HG03039 (cell line): Measurements from ENCODE around the gene HMGCL.
"Not testable (repeated sequence)": the region's sequence is repeated elsewhere in the genome, so short reads cannot be mapped to it uniquely, and the experiment has no call there.

Experiments used
- ATAC-seq: cut with Tn5 transposase; IDR thresholded peaks from one replicate; pipeline ENCODE4 v1.9.1; 2021; ENCODE audit warnings: mild to moderate bottlenecking, moderate library complexity; ENCODE audit not compliant: unreplicated experiment

HMGCL gene

DNA sequence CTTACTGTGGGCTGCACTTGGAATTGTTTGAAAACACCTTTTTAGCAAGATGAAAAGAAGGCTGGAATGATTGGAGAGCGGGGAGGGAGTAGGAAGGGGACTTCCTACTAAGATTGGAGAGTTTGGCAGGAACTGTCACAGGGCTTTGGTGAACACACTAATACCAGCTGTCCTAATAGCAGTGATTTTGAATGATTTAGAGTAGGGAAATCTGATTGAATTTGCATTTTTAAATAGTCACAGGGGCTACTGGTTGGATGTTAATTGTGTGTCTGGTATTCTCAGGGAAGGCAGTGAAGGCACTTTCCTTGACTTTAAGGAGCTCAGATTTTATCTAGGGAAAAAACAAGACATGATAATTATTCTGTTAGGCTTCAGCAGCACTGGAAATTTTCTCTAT lies 2.5 kb upstream of the HMGCL start:
- no peak for ATAC-seq

DNA sequence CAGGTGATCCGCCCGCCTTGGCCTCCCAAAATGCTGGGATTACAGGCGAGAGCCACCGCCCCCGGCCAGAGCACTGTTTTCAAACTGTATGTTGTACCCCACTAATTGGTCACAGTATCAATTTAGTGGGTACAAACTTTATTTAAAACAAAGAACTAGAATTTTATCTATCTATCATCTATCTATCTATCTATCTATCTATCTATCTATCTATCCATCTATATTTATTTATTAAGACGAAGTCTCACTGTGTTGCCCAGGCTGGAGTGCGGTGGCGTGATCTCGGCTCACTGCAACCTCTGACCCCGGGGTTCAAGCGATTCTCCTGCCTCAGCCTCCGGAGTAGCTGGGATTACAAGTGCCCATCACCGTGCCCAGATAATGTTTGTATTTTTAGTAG lies 1.4 kb upstream of the HMGCL start:
- not testable (repeated sequence) for ATAC-seq

DNA sequence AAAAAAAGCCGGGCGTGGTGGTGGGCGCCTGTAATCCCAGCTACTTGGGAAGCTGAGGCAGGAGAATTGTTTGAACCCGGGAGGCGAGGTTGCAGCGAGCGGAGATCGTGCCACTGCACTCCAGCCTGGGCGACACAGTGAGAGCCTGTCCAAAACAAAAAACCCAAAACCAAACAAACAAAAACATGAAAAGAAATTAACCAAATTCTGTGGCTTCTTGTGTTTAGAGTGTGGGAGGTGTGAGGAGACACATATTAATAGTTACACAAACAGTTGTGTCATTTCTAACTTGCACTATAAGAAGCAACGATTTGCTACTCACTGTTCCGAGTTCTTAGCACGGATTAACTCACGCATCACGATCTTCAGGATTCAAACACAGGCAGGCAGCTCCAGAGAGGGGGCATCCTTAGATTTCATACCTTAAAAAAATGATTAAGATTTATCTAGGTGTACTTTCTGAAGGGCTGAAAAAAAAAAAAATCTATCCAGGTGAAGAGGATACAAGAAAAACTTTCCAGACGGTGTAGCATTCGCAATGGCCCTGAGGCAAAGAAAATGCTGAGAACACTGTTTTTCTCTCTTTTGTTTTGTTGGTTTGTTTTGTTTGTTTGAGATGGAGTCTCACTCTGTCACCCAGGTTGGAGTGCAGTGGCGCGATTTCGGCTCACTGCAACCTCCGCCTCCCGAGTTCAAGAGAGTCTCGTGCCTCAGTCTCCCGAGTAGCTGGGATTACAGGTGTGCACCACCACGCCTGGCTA lies 713 bp upstream of the HMGCL start:
- no peak for ATAC-seq

DNA sequence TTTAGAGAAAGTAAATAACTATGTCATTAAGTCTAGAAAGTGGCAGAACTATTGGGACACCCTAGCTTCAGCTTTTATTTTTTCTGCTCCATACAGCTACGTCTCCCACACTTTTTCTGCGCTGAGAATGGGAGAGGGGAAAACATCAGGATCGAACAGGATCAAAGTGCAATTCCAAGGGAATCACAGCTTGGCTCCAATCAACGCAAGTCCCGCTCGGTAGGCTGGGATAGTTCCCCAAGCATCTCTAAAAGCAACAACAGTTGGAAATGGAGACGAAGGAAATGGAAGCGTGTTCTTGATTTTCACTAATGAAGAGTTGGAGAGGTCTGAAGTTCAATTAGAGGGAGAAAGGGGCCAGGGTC lies 536 bp downstream of the HMGCL start:
- no peak for ATAC-seq

DNA sequence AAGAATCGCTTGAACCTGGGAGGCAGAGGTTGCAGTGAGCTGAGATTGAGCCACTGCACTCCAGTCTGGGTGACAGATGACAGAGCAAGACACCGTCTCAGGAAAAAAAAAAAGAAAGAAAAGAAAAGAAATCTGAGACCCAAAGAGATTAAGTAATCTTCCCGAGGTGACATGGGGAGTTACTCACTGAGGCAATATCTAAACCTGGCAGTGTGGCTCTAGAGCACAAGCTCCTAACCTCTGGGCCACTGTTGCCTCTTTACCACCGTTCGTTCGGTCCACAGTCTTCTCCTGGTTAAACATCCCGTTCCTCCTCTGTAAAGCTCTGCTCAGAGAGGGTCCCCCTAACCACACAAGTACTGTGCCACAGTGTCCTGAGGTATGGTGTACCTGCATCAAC lies 1.5 kb downstream of the HMGCL start:
- ATAC-seq = no peak

DNA sequence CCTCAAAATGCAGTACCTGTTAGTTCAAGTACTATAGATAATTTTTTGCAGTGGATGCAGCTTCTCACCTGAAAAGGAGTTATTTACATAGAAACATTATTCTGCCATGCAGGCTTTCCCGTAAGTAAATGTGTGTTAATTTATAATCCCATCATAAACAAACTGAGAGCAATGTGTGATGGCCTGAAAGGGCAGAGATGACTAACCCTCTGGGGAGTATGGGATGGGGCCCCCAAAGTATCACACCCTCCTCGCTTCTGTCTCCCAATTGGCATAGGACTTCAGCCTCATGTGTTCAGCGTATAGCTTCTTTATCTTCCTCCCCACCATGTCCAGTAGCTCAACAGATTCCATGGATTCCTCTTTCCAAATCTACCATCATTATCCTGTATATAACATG lies 7.6 kb downstream of the HMGCL start:
- no peak for ATAC-seq

DNA sequence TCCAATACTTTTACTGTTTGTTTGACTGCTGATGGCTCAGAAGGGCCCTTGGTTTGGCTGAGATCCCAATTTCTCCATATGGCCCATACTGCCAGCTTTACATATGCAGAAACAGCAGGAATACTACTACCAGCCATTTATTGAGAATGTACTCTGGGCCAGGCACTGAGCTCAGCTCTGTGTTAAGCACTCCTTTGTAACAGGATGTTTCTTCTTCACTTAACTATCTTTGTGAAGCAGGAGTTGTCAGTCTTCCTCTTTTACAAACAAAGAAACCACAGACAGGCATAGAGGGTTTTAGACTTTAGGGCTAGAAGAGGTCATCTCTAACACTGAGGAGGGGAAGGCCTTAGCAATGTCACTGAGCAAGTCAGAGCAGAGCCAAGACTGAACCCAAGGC lies 8.3 kb downstream of the HMGCL start:
- ATAC-seq = no peak

DNA sequence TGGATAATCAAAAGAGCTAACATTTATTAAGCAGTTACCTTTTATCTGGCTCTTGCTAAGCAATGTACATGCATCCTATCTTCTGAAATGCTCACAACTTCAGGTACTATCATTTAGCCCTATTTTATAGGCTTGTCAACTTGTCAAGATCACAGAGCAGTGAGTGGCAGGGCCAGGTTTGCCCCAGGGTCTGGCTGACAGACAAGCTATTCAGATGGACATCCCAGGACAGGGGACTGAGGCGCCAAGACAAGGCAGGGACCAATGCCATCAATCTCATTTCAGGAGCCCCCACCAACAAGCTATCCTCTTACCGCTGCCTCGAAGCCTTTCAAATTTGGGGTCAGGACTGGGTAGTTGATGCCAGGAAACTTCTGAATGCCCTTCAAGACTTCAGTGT lies 8.9 kb downstream of the HMGCL start:
- no peak for ATAC-seq

DNA sequence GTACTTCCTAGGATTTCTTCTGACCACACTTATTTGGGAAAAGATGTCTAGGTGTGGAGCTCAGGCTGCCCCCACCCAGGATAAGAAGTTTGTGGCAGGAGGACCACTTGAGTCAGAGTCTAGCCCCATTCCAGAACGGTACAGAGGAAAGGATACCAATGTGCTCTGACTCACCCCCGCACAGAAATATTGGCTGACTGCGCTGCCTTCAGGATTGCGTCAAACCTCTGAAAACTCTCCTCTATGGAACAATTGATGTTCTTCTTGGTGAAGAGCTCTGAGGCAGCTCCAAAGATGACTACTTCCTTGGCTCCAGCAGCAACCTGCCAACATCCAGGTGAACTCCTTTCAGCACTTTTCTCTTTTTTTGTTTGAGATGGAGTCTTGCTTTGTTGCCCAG lies 11.2 kb downstream of the HMGCL start:
- ATAC-seq = no peak

DNA sequence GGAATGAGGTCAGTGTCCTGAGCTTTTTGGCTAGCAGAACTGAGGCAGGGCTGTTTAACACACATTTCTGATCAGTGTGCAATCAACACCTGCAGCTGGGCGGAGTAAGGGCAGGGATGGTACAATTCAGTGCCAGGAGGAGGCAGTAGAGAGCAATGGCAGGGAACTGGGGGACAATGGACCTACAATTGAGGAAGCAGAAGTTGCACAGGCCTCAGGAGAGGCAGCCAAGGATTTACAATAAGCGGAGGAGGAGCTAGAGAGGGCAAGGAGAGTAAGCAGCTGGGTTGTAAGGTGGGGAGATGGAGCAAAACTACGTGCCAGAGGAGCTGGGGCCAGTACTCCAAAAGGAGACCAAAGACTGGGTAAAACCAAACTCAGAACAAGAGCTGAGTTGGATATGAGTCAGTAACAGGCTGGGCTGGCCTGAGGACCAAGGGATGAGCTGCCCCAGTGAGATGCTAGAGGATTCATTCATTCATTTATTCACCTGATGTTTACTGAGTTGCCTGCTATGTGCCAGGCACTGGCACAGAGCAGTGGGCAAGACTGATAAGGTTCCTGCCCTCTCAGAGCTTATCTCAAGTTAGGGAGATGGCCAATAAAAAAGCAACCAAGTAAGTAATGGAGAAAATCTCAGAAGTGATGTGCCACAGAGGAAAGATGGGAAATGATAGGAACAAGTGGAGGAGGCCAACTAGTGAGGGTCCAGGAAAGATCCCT lies 14.2 kb downstream of the HMGCL start:
- no peak for ATAC-seq

DNA sequence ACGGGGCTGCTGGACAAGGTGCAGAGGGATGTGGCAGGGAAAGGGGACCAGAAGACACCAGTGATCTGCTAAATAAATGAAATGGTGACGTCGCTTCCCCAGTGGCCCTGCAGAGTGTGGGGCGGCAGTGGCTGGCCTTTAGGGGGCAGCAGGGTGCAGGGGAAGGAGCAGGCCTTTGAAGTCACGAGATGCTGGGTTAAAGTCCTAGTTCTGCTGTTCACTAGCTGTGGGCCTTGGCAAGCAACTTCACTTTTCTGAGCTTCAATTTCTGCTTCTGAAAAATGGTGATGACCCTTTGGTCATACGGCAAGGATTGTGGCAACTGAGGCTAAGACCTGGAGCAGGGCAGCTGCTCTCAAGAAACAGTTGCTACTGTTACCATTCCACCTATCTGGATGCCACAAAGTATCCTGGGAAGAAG lies 15.5 kb downstream of the HMGCL start:
- ATAC-seq = no peak

DNA sequence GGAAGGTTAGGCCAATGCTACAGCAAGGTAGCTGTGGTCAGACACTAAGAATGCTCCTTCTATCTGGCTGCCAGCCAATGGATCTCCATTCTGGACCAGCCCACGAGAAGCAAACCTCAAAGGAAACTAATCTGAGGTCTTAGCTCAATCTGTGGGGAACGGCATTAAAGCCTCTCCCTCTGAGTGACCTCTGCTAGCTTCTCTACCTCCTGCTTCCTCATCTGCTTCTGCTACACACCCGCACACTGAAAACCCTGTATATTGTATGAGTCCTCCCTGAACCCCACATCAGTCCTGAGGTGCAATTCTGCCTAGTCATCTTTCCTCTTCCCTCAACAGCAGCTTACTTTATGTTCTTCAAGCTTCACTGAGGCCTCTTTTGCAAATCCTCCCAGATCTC lies 17.8 kb downstream of the HMGCL start:
- ATAC-seq = no peak

DNA sequence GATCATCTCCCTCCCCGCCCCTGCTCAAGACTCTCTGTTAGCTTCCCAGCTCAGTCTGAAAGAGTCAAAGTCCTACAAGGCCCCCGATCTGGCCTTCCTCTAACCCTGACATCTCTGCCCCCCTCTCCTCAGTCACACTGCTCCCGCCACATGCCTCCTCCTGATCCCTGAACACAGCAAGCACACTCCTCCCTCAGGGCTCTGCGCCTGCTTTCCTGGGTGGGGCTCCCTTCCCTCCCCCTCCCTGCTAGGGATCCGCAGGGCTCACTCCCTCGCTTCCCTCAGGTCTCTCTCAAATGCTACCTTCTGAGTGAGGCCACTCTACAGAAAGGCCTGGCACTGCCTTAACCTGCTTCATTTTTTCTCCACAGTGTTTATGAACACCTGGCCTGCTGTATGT lies 18.9 kb downstream of the HMGCL start:
- ATAC-seq = no peak

DNA sequence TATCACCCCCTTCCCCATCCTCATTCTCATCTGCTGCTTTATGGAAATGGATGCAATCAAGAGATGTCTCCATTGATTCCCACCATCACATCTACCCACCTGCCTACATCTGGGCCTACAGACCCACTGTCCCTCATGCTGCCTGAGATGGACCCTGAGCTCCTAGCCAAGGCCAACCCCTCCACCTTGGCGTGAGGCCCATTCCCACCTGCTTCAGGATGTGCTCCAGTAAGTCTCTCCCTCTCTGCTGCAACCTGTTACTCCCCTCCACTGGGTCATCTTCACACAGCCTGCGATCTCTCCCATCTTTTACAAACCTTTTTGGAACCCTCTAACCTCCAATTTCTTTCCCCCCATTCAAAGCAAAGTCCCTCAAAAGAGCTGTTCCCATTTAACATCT lies 20.2 kb downstream of the HMGCL start:
- ATAC-seq = no peak

DNA sequence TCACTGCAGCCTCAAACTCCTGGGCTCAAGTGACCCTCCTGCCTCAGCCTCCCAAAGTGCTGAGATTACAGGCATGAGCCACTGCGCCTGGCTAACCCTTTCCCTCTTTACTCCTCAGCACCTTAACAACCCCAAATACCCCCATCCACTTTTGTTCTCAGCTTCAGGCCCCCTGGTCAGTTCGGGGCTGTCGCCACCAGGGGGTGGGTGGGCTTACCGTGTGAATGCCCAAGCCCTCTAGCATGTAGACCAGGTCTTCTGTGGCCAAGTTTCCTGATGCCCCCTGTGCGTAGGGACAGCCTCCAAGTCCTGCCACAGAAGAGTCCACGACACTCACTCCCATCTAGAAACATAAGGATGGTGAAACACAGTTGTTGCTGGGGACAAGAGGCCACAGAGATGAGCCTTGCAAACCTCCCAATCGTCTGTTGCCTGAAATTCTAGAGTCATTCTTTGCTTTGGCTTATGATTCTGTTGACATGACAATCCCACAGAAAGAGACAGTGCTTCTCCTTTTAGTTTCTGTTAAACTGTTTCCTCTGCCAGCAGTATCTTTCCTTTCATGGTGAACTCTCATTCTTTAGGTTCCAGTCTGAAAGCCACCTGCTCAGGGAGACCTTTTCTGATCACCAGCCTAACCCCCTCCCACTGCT lies 20.9 kb downstream of the HMGCL start:
- ATAC-seq = no peak

DNA sequence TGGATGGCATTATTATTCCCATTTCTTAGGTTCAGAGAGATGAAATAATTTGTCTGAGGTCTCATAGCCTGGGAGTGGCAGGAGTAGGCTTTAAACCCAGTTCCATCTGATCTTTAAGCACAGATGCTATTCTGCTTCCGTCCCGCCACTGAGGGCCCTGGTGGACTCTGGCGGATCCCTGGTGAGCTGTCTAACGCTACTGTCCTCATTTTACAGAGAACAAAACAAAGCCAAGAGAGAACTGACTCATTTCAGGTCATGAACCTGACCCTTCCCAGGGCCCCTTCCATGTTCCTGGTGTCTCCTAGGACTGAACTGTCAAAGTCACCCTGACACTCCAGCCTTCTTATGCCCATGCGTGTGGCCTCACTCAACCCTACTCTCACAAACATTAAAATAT lies 21.6 kb downstream of the HMGCL start:
- ATAC-seq = no peak

DNA sequence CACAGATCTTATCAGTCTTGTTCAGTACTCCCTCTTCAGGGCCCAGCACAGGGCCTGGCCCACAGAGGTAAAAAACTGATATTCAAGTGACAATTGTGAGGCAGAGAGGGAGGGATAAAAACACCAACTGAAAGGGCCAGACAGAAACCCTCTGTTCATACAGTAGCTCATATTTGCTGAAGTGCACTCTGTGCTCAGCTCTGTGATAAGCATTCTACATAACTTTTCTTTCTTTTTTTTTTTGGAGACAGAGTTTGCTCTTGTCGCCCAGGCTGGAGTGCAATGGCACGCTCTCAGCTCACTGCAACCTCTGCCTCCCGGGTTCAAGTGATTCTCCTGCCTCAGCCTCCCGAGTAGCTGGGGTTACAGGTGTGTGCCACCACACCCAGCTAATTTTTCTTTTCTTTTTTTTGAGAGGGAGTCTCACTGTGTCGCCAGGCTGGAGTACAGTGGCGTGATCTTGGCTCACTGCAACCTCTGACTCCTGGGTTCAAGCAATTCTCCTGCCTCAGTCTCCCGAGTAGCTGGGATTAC lies 22.4 kb downstream of the HMGCL start:
- not testable (repeated sequence) for ATAC-seq

DNA sequence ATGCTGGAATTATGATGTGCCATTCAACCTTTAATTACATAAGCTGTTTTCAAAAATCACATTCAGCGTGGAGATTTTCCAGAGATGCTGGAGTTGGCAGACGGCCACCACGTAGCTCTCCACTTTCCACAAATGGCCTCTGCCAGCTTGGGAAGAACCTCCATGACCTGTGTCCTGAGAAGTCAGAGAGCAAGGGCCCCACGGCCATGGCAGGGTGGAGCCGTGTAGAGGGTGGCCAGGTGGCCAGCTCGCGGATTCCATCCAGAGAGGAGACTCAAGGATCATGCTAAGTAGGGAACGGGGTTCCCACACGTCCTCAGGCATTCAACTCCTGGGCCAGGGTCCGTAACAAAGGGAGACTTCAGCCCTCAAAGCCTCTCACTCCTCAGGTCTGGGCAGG lies 23.4 kb downstream of the HMGCL start:
- no peak for ATAC-seq

DNA sequence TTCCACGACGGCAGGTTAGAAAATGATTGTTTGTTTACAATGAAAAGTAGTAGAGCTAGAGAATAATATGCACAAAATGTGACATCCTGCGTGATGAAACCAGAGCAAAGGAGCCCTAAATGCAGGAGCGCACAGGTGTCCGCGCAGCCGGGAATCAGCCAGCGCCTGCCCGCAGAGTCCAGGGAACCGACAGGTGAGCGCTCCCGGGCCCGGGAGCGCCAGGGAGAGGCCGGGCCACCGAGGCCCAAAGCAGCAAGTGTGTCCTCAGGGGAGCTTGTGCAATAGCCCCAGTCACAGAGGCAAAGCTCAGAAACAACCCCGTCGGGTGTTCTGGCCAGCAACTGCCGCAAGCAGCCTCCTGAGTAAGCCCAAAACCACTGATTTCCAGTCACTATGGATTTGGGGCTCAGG lies 23.9 kb downstream of the HMGCL start:
- ATAC-seq = no peak

DNA sequence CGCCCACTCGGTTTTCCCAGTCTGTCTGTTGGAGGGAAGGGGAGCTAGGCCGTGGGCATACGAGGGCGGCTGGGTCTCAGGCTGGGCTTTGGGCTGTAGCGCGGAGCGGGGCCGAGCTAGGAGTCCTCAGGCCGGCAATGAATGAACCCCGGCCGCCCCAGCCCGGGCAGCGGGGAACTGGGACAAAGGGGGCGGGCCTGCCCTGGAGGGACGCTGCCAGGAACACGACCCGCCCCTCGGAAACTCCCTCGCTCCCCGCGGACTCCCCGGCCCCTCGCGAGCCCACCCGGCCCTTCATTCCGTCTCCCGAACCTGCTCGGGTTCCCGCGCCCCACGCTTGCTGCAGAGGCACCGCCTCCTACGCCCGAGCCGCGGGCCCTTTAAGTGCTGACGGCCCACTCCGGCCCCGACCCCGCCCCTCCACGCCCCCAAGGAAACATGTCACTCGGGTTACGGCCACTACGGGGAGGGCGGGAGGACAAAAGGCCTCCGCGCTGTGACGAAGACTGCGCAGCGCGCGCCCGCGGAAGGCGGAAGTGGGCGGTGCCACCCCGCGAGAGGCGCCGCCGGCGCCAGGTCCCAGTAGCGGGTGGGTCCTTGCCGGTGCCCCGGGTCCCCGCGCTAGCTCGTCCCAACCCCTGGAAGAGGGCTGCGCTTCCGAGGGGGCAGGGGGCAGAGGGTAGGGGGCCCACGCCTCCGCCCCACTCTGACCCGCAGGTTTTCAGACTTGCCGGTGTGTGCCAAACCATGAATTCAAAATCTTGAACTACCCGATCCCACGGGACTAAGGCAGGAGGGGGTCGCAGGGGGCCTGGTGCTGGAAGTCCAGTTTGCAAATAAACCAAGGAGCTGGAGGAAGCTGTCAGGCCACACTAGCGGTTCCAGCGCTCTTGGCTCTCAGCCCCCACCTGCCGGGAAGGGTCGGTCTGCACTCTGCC lies 24.6 kb downstream of the HMGCL start, which contains the start of gene GALE:
GALE (minus strand) TSS at position 355 of the 938 bp plus-strand sequence. CDS start 1,747 bp downstream, outside the sequence.
- peak; percentile 66 for ATAC-seq
